Ovary (tissue), 9 donors: Measurements from ENCODE around the gene KCNIP1. TPM values are rescaled to one million over a fixed set of nuclear protein-coding genes. Genes with fewer than 3 reads are reported as not detected.
"Not testable (repeated sequence)": the region's sequence is repeated elsewhere in the genome, so short reads cannot be mapped to it uniquely, and the experiment has no call there.

Experiments
- DNase-seq, 5 donors: peaks; one replicate each; pipeline ENCODE4 v3.0.0-alpha.2; 2019 to 2020
- H3K27ac ChIP-seq, 2 donors: fragments of 200-600 bp; one replicate each; pipeline versions ENCODE4 v1.5.1 to v1.8.0; 2019 to 2022
- H3K27me3 ChIP-seq: fragments of 200-600 bp; one replicate; pipeline ENCODE4 v1.8.0; 2022
- H3K36me3 ChIP-seq: fragments of 200-600 bp; sonication (generic); one replicate; pipeline ENCODE4 v1.5.1; 2019
- H3K4me1 ChIP-seq: one replicate; pipeline ENCODE4 v1.8.1; 2013; ENCODE audit warnings: mild to moderate bottlenecking, moderate library complexity; ENCODE audit not compliant: insufficient read depth
- H3K4me3 ChIP-seq: fragments of 200-600 bp; sonication (generic); one replicate; pipeline ENCODE4 v1.5.1; 2017
- H3K9me3 ChIP-seq, 2 donors: fragments of 200-600 bp in 1 of 2; sonication (generic) in 1 of 2; one replicate each; pipeline versions ENCODE4 v1.5.1 to v1.8.1; 2013 to 2019; ENCODE audit warnings: mild to moderate bottlenecking in 1 of 2, moderate library complexity in 1 of 2
- CTCF ChIP-seq, 3 donors: fragments of 450-650 bp in 2 of 3; fragments of 200-600 bp in 1 of 3; IDR thresholded peaks; one replicate each; pipeline versions ENCODE4 v1.5.1 to v1.8.0; 2016 to 2022; ENCODE audit warnings: antibody characterized with exemption in 3 of 3, mild to moderate bottlenecking in 1 of 3
- EP300 ChIP-seq: sonication (generic); formaldehyde crosslinking; IDR thresholded peaks from one replicate; pipeline ENCODE4 v1.6.1; 2017; ENCODE audit warnings: antibody characterized with exemption
- POLR2A ChIP-seq: fragments of 450-650 bp; IDR thresholded peaks from one replicate; pipeline ENCODE4 v1.6.1; 2017; ENCODE audit warnings: antibody characterized with exemption, mild to moderate bottlenecking, moderate library complexity
- WGBS, 3 donors: extraction: QIAGEN DNeasy Blood & Tissue Kit in 1 of 3; methylation state at CpG; one replicate each; pipeline versions ENCODE4 v1.1.5 to v1.1.7; 2013 to 2017; 5-methylcytosine and 5-hydroxymethylcytosine counted together
- intact Hi-C, 4 donors: fragments of 100-400 bp; cut with DNase I; formaldehyde crosslinking; loops; one replicate each; pipeline versions ENCODE4 v1.11.0 to v1.15.1; 2022 to 2023
- polyA plus RNA-seq, 2 donors: library from polyadenylated mRNA; stranded (reverse); fragments of 200-250 nt in 1 of 2; fragments of 350-450 nt in 1 of 2; fragmentation: Illumina TruSeq in 1 of 2; extraction: RNeasy Lipid Tissue Mini Kit (QIAGEN cat#74804) in 1 of 2; gene quantifications; one replicate each; pipeline ENCODE4 v1.2.3, GENCODE V29; 2013 to 2014
- total RNA-seq, 7 donors: library from RNA; depleted of rRNA in 2 of 7; stranded (reverse); fragments of >200 nt in 2 of 7; fragmentation: NEBNext Ultra II Directional in 3 of 7; extraction: Animal tissue kit (Norgen Biotek cat#: 25700) in 3 of 7; gene quantifications; one replicate each; pipeline versions ENCODE4 v1.1.0 to v1.2.4, GENCODE V29; 2016 to 2023
- donor health status: DM: no; HTN: no; CAD: no; lungs with moderate emphysema.
- donor health status: DM: no; HTN: no; CAD: no.
- donor health status: Bipolar disorder and iron deficiency.
- donor health status: DM: yes; HTN: yes; CAD: no.
- donor health status: DM: no; HTN: no; CAD: no.
- donor health status: DM: yes; HTN: yes; CAD: no.

The KCNIP1 gene
- total and polyA plus RNA-seq, 9 donors = 0.20 to 2.2 (median 0.66) TPM

GRCh38 chr5:170761708-170762066 is 257.9 kb downstream of the KCNIP1 start:
- Histone ChIP-seq H3K9me3 (no peaks in the 10 kb centered on the region), H3K4me1 (no peaks in the 10 kb centered on the region), H3K27me3 (no peaks in the 10 kb centered on the region), H3K4me3 (no peak overlapping the region), H3K27ac (no peak overlapping the region), H3K36me3 (no peaks in the 10 kb centered on the region)
- intact Hi-C loops = no loop called here
- TF ChIP-seq EP300 = no peak
- TF ChIP-seq CTCF (IDR thresholded peaks at IDR 0.05) = no peak
- TF ChIP-seq POLR2A = no peak
- 78 to 85% (median 79%) methylated on average over 6 of the region's 6 CpGs for WGBS, 3 donors
- DNase-seq = no peak

- H3K27me3 ChIP-seq, H3K27ac ChIP-seq, H3K4me1 ChIP-seq, H3K9me3 ChIP-seq, DNase-seq, intact Hi-C loops, H3K36me3 ChIP-seq, H3K4me3 ChIP-seq: not testable (repeated sequence)
- 81 to 93% (median 86%) methylated on average over 9 of the region's 9 CpGs for WGBS, 3 donors
Measured at GRCh38 chr5:170762298-170762697, 258.5 kb downstream of the KCNIP1 start.

- intact Hi-C loops, H3K27me3 ChIP-seq, H3K4me3 ChIP-seq, H3K4me1 ChIP-seq, H3K36me3 ChIP-seq, DNase-seq, H3K27ac ChIP-seq, H3K9me3 ChIP-seq: not testable (repeated sequence)
- 48 to 60% (median 54%) methylated on average over 9 of the region's 9 CpGs for WGBS, 3 donors
Measured at GRCh38 chr5:170765868-170766267, 262.0 kb downstream of the KCNIP1 start.

- 7 to 11% (median 9%) methylated on average over 6 of the region's 6 CpGs for WGBS, 3 donors
- intact Hi-C loops = no loop called here
- H3K4me1 ChIP-seq = no peaks in the 10 kb centered on the region
- H3K9me3 ChIP-seq = no peaks in the 10 kb centered on the region
- H3K36me3 ChIP-seq = no peaks in the 10 kb centered on the region
- DNase-seq = no peak
- no peaks in the 10 kb centered on the region for H3K27me3 ChIP-seq
- no peak overlapping the region for H3K4me3 ChIP-seq
- TF ChIP-seq CTCF (IDR thresholded peaks at IDR 0.05) = no peak
- no peak for TF ChIP-seq EP300
- TF ChIP-seq POLR2A = no peak
- H3K27ac ChIP-seq = no peak overlapping the region
Measured at GRCh38 chr5:170769246-170769645, 265.4 kb downstream of the KCNIP1 start.

GRCh38 chr5:170769898-170770416 is 266.1 kb downstream of the KCNIP1 start:
- TF ChIP-seq EP300 (no peak), CTCF (IDR thresholded peaks at IDR 0.05) (no peak), POLR2A (no peak)
- intact Hi-C loops = no loop called here
- DNase-seq = no peak
- H3K36me3 ChIP-seq = no peaks in the 10 kb centered on the region
- H3K27me3 ChIP-seq = no peaks in the 10 kb centered on the region
- H3K4me1 ChIP-seq = no peaks in the 10 kb centered on the region
- 53 to 72% (median 57%) methylated on average over 5 of the region's 5 CpGs for WGBS, 3 donors
- no peak overlapping the region for H3K27ac ChIP-seq
- no peaks in the 10 kb centered on the region for H3K9me3 ChIP-seq
- H3K4me3 ChIP-seq = no peak overlapping the region

GRCh38 chr5:170771496-170771895 is 267.7 kb downstream of the KCNIP1 start:
- no peak overlapping the region for H3K4me3 ChIP-seq
- WGBS, 3 donors = 80 to 87% (median 80%) methylated on average over 15 of the region's 15 CpGs
- no peaks in the 10 kb centered on the region for H3K4me1 ChIP-seq
- intact Hi-C loops = no loop called here
- no peaks in the 10 kb centered on the region for H3K27me3 ChIP-seq
- H3K27ac ChIP-seq = no peak overlapping the region
- H3K9me3 ChIP-seq = no peaks in the 10 kb centered on the region
- no peak for TF ChIP-seq POLR2A
- TF ChIP-seq CTCF (IDR thresholded peaks at IDR 0.05) = no peak
- TF ChIP-seq EP300 = no peak
- no peaks in the 10 kb centered on the region for H3K36me3 ChIP-seq
- DNase-seq = no peak
